RCC 7860 (cell line): ENCODE results near the gene PSMG4.
"Not testable (repeated sequence)": the region's sequence is repeated elsewhere in the genome, so short reads cannot be mapped to it uniquely, and the experiment has no call there.

Experiments
- DNase-seq: peaks from one replicate; pipeline ENCODE4 v3.0.0-alpha.2; 2015; ENCODE audit warnings: low spot score
- FAIRE-seq: peaks from 2 replicates; lab custom pipeline; 2012; peaks lifted over from hg19 to GRCh38; lab: Jason Lieb, UNC

The PSMG4 gene

GRCh38 chr6:3230256-3230882 is 28.4 kb upstream of the PSMG4 start:
- DNase-seq = no peak
- no peak for FAIRE-seq

- DNase-seq (peak; percentile 14), FAIRE-seq (no peak)
These were observed 27.9 kb upstream of the PSMG4 start for GRCh38 chr6:3230900-3231246.

- DNase-seq = peak; percentile 66
These were observed 27.3 kb upstream of the PSMG4 start for GRCh38 chr6:3231247-3232016.

GRCh38 chr6:3232017-3232945 is 26.5 kb upstream of the PSMG4 start:
- DNase-seq (no peak), FAIRE-seq (no peak)

More at GRCh38 chr6:3231247-3232016, 27.3 kb upstream of the PSMG4 start:
- no peak for FAIRE-seq

GRCh38 chr6:3233321-3233720 is 25.4 kb upstream of the PSMG4 start:
- DNase-seq = no peak
- no peak for FAIRE-seq

GRCh38 chr6:3233904-3234303 is 24.8 kb upstream of the PSMG4 start:
- DNase-seq (no peak), FAIRE-seq (no peak)

GRCh38 chr6:3235486-3235885 is 23.3 kb upstream of the PSMG4 start:
- DNase-seq (no peak), FAIRE-seq (no peak)

- FAIRE-seq = no peak
- no peak for DNase-seq
These were observed 22.7 kb upstream of the PSMG4 start for GRCh38 chr6:3236005-3236404.

- no peak for DNase-seq
- no peak for FAIRE-seq
These were observed 20.7 kb upstream of the PSMG4 start for GRCh38 chr6:3237761-3238662.

GRCh38 chr6:3239110-3239830 is 19.5 kb upstream of the PSMG4 start:
- FAIRE-seq = no peak

GRCh38 chr6:3240595-3240994 is 18.2 kb upstream of the PSMG4 start:
- no peak for DNase-seq
- FAIRE-seq = no peak

More at GRCh38 chr6:3239110-3239830, 19.5 kb upstream of the PSMG4 start:
- DNase-seq = no peak

GRCh38 chr6:3241745-3242144 is 17.0 kb upstream of the PSMG4 start:
- not testable (repeated sequence) for FAIRE-seq

GRCh38 chr6:3242768-3243167 is 16.0 kb upstream of the PSMG4 start:
- no peak for FAIRE-seq
- no peak for DNase-seq

More at GRCh38 chr6:3241745-3242144, 17.0 kb upstream of the PSMG4 start:
- not testable (repeated sequence) for DNase-seq

GRCh38 chr6:3244003-3244831 is 14.5 kb upstream of the PSMG4 start:
- FAIRE-seq (no peak), DNase-seq (no peak)

GRCh38 chr6:3244832-3245161 is 13.9 kb upstream of the PSMG4 start:
- not testable (repeated sequence) for DNase-seq, FAIRE-seq

GRCh38 chr6:3245216-3245615 is 13.5 kb upstream of the PSMG4 start:
- FAIRE-seq (no peak), DNase-seq (no peak)

GRCh38 chr6:3247255-3248146 is 11.2 kb upstream of the PSMG4 start:
- FAIRE-seq (no peak), DNase-seq (peak; percentile 35)

GRCh38 chr6:3249821-3250220 is 8.9 kb upstream of the PSMG4 start:
- DNase-seq = no peak
- FAIRE-seq = no peak
